Testis (tissue), 2 donors: ENCODE data around the gene REEP2.

Experiments
- POLR2A ChIP-seq: fragments of 450-650 bp; IDR thresholded peaks from one replicate; pipeline ENCODE4 v1.6.1; 2017; ENCODE audit warnings: antibody characterized with exemption, mild to moderate bottlenecking, moderate library complexity
- TF ChIP-seq, protein P1 (sequence below), 3 experiments: fragments of 450-650 bp in 2 of 3; fragments of 200-600 bp in 1 of 3; sonication (generic) in 1 of 3; IDR thresholded peaks; one replicate each; pipeline ENCODE4 v1.5.1; 2016 to 2019; ENCODE audit warnings: antibody characterized with exemption in 3 of 3, mild to moderate bottlenecking in 2 of 3, moderate library complexity in 1 of 3

DNA sequence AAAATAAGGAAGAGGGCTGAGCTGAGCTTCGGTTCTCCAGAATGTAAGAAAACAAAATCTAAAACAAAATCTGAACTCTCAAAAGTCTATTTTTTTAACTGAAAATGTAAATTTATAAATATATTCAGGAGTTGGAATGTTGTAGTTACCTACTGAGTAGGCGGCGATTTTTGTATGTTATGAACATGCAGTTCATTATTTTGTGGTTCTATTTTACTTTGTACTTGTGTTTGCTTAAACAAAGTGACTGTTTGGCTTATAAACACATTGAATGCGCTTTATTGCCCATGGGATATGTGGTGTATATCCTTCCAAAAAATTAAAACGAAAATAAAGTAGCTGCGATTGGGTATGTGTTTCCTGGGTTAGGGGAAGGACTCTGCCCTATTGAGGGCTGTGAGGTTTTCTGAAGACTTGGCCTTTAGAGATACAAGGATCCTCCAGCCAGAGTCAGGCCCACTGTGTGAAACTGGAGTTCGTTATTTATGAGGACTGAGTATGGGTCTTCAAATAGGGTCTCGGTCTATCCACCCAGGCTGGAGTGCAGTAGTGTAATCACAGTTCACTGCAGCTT lies 30.2 kb downstream of the REEP2 start:
- no peak for TF ChIP-seq POLR2A
- TF ChIP-seq, protein P1, sequence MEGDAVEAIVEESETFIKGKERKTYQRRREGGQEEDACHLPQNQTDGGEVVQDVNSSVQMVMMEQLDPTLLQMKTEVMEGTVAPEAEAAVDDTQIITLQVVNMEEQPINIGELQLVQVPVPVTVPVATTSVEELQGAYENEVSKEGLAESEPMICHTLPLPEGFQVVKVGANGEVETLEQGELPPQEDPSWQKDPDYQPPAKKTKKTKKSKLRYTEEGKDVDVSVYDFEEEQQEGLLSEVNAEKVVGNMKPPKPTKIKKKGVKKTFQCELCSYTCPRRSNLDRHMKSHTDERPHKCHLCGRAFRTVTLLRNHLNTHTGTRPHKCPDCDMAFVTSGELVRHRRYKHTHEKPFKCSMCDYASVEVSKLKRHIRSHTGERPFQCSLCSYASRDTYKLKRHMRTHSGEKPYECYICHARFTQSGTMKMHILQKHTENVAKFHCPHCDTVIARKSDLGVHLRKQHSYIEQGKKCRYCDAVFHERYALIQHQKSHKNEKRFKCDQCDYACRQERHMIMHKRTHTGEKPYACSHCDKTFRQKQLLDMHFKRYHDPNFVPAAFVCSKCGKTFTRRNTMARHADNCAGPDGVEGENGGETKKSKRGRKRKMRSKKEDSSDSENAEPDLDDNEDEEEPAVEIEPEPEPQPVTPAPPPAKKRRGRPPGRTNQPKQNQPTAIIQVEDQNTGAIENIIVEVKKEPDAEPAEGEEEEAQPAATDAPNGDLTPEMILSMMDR (IDR thresholded peaks at IDR 0.05), result no peak
